SW480 (cell line): ENCODE results near the gene LTC4S.
"Not testable (repeated sequence)": the region's sequence is repeated elsewhere in the genome, so short reads cannot be mapped to it uniquely, and the experiment has no call there.

Experiments used
- DNase-seq: peaks from one replicate; pipeline ENCODE4 v3.0.0-alpha.2; 2016; ENCODE audit warnings: low spot score

LTC4S gene

GRCh38 chr5:179769796-179770195, 24.0 kb upstream of the LTC4S start:
- DNase-seq, result no peak

- no peak for DNase-seq
These were observed 22.4 kb upstream of the LTC4S start for GRCh38 chr5:179771311-179771895.

GRCh38 chr5:179772351-179772750, 21.4 kb upstream of the LTC4S start:
- no peak for DNase-seq

GRCh38 chr5:179773686-179774040, 20.1 kb upstream of the LTC4S start:
- DNase-seq, result no peak

GRCh38 chr5:179774442-179774841, 19.3 kb upstream of the LTC4S start:
- no peak for DNase-seq

- DNase-seq, result no peak
These were observed 17.3 kb upstream of the LTC4S start for GRCh38 chr5:179776411-179776938.

- no peak for DNase-seq
These were observed 16.3 kb upstream of the LTC4S start for GRCh38 chr5:179777456-179777855.

- no peak for DNase-seq
These were observed 15.9 kb upstream of the LTC4S start for GRCh38 chr5:179777909-179778308.

GRCh38 chr5:179778591-179778990, 15.2 kb upstream of the LTC4S start:
- no peak for DNase-seq

- DNase-seq, result no peak
These were observed 14.0 kb upstream of the LTC4S start for GRCh38 chr5:179779826-179780225.

GRCh38 chr5:179780362-179780761, 13.4 kb upstream of the LTC4S start:
- DNase-seq, result no peak

GRCh38 chr5:179781846-179782245, 11.9 kb upstream of the LTC4S start:
- no peak for DNase-seq

GRCh38 chr5:179783128-179783527, 10.7 kb upstream of the LTC4S start:
- DNase-seq, result no peak

GRCh38 chr5:179786861-179787260, 6.9 kb upstream of the LTC4S start:
- no peak for DNase-seq

- DNase-seq, result no peak
These were observed 5.5 kb upstream of the LTC4S start for GRCh38 chr5:179788193-179788854.

GRCh38 chr5:179789278-179789677, 4.5 kb upstream of the LTC4S start:
- not testable (repeated sequence) for DNase-seq

GRCh38 chr5:179791881-179792611, 1.7 kb upstream of the LTC4S start:
- no peak for DNase-seq

- DNase-seq, result no peak
These were observed 946 bp upstream of the LTC4S start for GRCh38 chr5:179792612-179793467.

- no peak for DNase-seq
These were observed 385 bp downstream of the LTC4S start for GRCh38 chr5:179794171-179794570.

- no peak for DNase-seq
These were observed 789 bp downstream of the LTC4S start for GRCh38 chr5:179794575-179794974.

- peak; percentile 49 for DNase-seq
These were observed 1.5 kb downstream of the LTC4S start for GRCh38 chr5:179795049-179795862.
